ENCODE measurements around the gene CERS1.

The CERS1 gene

DNA sequence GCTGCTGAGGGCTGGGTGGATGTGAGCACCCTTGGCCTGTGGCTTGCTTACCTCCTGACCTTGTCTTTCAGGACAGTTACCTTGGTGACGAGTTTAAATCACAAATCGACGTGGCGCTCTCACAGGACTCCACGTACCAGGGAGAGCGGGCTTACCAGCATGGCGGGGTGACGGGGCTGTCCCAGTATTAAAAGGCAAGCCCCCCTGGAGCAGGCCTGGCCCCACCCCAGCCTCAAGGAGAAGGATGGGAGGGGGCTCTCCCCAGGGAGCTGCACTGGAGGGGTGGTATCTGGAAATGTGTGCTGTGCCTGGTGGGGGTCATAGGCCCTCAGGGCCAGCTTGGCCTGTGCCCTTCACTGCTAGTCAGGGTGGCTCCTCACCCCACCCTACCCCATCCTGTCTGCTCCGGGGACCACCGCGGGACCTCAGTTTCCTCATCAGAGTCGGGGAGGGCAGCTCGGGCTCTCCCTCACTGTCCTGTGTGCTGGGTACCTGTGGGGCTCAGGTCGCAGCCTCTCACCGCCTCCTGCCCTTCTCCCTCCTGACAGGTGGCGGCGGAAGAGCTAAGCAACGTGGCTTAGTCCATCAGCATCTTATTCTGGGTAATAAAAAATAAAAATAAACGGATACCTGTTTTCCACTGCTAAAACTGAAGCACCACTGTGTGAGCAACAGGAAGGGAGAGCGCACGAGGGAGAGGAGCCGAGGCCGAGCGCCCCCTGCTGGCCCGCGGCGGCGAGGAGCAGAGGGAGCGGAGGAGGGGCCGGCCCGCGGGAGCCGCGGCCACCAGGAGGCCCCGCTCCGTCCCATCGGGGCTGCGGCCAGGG, 29.8 kb downstream of the CERS1 start:
- Histone ChIP-seq H3K4me2 (ENCODE audit: low read length) (no peak overlapping the region), H3K36me3 (ENCODE audit: control insufficient read depth, low read length) (peaks cover 70% of the 10 kb centered on the region), H3F3A (ENCODE audit: control insufficient read depth, insufficient read depth) (peaks cover 3% of the 10 kb centered on the region; the same call in 1 of the 2 replicates), H3K9me3 (ENCODE audit: control insufficient read depth, insufficient read depth, low read length) (no peaks in the 10 kb centered on the region), H3K79me2 (ENCODE audit: control insufficient read depth, low read length) (peaks cover 14% of the 10 kb centered on the region), H3K4me3 (ENCODE audit: low read length) (no peak overlapping the region), H3K27me3 (ENCODE audit: control insufficient read depth, low read length) (no peaks in the 10 kb centered on the region), H3K4me1 (ENCODE audit: control insufficient read depth, low read length) (no peaks in the 10 kb centered on the region), H4K20me1 (ENCODE audit: control insufficient read depth, insufficient read depth, low read depth, low read length) (peaks cover 18% of the 10 kb centered on the region; the same call in 1 of the 2 replicates), H3K9me2 (replicated peaks; ENCODE audit: control insufficient read depth, low read length) (no peaks in the 10 kb centered on the region), H3K27ac (ENCODE audit: low read depth, low read length) (no peak overlapping the region)
- no peak for TF ChIP-seq EZH2phosphoT487 (IDR thresholded peaks at IDR 0.05; ENCODE audit: borderline replicate concordance, low read length)
- TF ChIP-seq, protein P1, sequence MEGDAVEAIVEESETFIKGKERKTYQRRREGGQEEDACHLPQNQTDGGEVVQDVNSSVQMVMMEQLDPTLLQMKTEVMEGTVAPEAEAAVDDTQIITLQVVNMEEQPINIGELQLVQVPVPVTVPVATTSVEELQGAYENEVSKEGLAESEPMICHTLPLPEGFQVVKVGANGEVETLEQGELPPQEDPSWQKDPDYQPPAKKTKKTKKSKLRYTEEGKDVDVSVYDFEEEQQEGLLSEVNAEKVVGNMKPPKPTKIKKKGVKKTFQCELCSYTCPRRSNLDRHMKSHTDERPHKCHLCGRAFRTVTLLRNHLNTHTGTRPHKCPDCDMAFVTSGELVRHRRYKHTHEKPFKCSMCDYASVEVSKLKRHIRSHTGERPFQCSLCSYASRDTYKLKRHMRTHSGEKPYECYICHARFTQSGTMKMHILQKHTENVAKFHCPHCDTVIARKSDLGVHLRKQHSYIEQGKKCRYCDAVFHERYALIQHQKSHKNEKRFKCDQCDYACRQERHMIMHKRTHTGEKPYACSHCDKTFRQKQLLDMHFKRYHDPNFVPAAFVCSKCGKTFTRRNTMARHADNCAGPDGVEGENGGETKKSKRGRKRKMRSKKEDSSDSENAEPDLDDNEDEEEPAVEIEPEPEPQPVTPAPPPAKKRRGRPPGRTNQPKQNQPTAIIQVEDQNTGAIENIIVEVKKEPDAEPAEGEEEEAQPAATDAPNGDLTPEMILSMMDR (IDR thresholded peaks at IDR 0.05; ENCODE audit: low read depth, low read length, poor library complexity, severe bottlenecking), result peak; percentile 98

DNA sequence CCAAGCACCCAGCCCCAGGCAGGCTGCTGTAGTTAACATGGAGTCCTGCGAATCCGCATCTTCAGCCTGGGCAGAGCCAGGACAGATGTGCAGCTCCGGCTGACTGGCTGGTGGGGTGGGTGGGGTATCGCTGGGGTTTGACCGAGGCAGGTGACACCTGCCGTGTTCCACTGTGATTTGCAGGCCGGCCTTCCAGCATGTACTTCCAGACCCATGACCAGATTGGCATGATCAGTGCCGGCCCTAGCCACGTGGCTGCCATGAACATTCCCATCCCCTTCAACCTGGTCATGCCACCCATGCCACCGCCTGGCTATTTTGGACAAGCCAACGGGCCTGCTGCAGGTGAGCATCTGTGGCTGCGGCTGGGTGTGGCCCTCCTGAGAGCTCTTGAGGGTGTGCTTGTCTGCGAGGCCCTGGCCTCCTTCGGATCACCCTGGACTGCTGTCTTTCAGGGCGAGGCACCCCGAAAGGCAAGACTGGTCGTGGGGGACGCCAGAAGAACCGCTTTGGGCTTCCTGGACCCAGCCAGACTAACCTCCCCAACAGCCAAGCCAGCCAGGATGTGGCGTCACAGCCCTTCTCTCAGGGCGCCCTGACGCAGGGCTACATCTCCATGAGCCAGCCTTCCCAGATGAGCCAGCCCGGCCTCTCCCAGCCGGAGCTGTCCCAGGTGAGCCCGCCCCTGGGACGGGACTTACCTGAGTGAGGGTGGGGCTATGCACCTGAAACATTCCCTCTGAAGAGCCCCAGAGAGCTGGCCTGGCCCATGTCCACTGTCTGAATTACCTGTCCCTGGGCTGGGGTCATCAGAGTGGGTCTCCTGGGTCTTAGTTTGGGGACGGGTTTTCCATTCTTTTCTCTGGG, 30.6 kb downstream of the CERS1 start:
- H3K27ac ChIP-seq (ENCODE audit: low read depth, low read length), result no peak overlapping the region
- H3K79me2 ChIP-seq (ENCODE audit: control insufficient read depth, low read length), result peaks cover 14% of the 10 kb centered on the region
- no peaks in the 10 kb centered on the region for H3K9me3 ChIP-seq (ENCODE audit: control insufficient read depth, insufficient read depth, low read length)
- no peak overlapping the region for H3K4me3 ChIP-seq (ENCODE audit: low read length)
- H3K4me1 ChIP-seq (ENCODE audit: control insufficient read depth, low read length), result no peaks in the 10 kb centered on the region
- no peak for TF ChIP-seq EZH2phosphoT487 (IDR thresholded peaks at IDR 0.05; ENCODE audit: borderline replicate concordance, low read length)
- TF ChIP-seq, protein P1 (IDR thresholded peaks at IDR 0.05; ENCODE audit: low read depth, low read length, poor library complexity, severe bottlenecking), result no peak
- peaks cover 18% of the 10 kb centered on the region; the same call in 1 of the 2 replicates for H4K20me1 ChIP-seq (ENCODE audit: control insufficient read depth, insufficient read depth, low read depth, low read length)
- H3K27me3 ChIP-seq (ENCODE audit: control insufficient read depth, low read length), result no peaks in the 10 kb centered on the region
- H3K4me2 ChIP-seq (ENCODE audit: low read length), result no peak overlapping the region
- H3K36me3 ChIP-seq (ENCODE audit: control insufficient read depth, low read length), result peaks cover 79% of the 10 kb centered on the region
- H3K9me2 ChIP-seq (replicated peaks; ENCODE audit: control insufficient read depth, low read length), result no peaks in the 10 kb centered on the region
- H3F3A ChIP-seq (ENCODE audit: control insufficient read depth, insufficient read depth), result peaks cover 3% of the 10 kb centered on the region; the same call in 1 of the 2 replicates

DNA sequence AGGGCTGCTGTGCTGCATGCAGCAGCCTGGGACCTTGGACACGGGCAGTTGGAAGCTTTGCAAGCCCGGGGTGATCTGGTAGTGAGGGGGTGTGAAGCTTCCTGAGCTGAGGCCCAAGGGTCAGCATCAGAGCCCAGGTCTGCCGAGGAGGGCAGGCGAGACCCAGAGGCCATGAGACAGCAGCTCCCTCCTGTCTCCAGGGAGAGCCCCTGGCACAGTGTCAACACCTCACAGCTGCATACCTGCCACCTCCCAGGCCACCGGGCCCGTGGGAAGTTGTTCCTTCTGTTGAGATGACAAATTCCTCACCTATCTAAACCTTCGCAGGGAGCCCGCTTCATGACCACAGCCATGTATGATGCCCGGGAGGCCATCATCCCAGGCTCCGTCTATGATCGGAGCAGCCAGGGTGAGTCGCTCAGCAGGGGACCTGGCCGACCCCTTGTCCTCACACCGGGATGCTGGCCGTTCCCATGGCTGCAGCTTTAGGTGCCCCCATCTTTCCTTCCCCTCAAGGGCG, 32.1 kb downstream of the CERS1 start:
- H4K20me1 ChIP-seq (ENCODE audit: control insufficient read depth, insufficient read depth, low read depth, low read length), result peaks cover 18% of the 10 kb centered on the region; the same call in 1 of the 2 replicates
- peaks cover 14% of the 10 kb centered on the region for H3K79me2 ChIP-seq (ENCODE audit: control insufficient read depth, low read length)
- TF ChIP-seq, protein P1 (IDR thresholded peaks at IDR 0.05; ENCODE audit: low read depth, low read length, poor library complexity, severe bottlenecking), result no peak
- TF ChIP-seq EZH2phosphoT487 (IDR thresholded peaks at IDR 0.05; ENCODE audit: borderline replicate concordance, low read length), result no peak
- H3K27ac ChIP-seq (ENCODE audit: low read depth, low read length), result no peak overlapping the region
- H3K9me2 ChIP-seq (replicated peaks; ENCODE audit: control insufficient read depth, low read length), result no peaks in the 10 kb centered on the region
- no peak overlapping the region for H3K4me3 ChIP-seq (ENCODE audit: low read length)
- no peaks in the 10 kb centered on the region for H3K27me3 ChIP-seq (ENCODE audit: control insufficient read depth, low read length)
- H3K4me2 ChIP-seq (ENCODE audit: low read length), result no peak overlapping the region
- H3K9me3 ChIP-seq (ENCODE audit: control insufficient read depth, insufficient read depth, low read length), result no peaks in the 10 kb centered on the region
- peaks cover 3% of the 10 kb centered on the region; the same call in 1 of the 2 replicates for H3F3A ChIP-seq (ENCODE audit: control insufficient read depth, insufficient read depth)
- no peaks in the 10 kb centered on the region for H3K4me1 ChIP-seq (ENCODE audit: control insufficient read depth, low read length)
- peaks cover 93% of the 10 kb centered on the region for H3K36me3 ChIP-seq (ENCODE audit: control insufficient read depth, low read length)

All from DOHH2 (cell line).